Liver (tissue), 3 donors: ENCODE results near the gene VWF.

Experiments used
- ATF3 ChIP-seq: IDR thresholded peaks from 2 replicates; pipeline ENCODE4 v1.6.1; 2016; ENCODE audit warnings: antibody characterized with exemption
- CTCF ChIP-seq: fragments of 150-350 bp; IDR thresholded peaks from 2 replicates; pipeline ENCODE4 v1.5.1; 2017; ENCODE audit warnings: improper control_type of control experiment, low read depth, low read length; ENCODE audit not compliant: missing input control
- FOXA1 ChIP-seq: IDR thresholded peaks from 2 replicates; pipeline ENCODE4 v1.6.1; 2016; ENCODE audit warnings: antibody characterized with exemption
- GABPA ChIP-seq, 2 donors: IDR thresholded peaks in 1 of 2; conservative IDR thresholded peaks in 1 of 2; 2 replicates each; pipeline ENCODE4 v1.6.1; 2016; ENCODE audit warnings: antibody characterized with exemption in 2 of 2, mild to moderate bottlenecking in 1 of 2, moderate library complexity in 1 of 2
- HNF4G ChIP-seq: IDR thresholded peaks from 2 replicates; pipeline ENCODE4 v1.6.1; 2016; ENCODE audit warnings: antibody characterized with exemption
- JUND ChIP-seq, 2 donors: IDR thresholded peaks; 2 replicates each; pipeline ENCODE4 v1.6.1; 2016; ENCODE audit warnings: antibody characterized with exemption in 2 of 2
- MAX ChIP-seq: IDR thresholded peaks from 2 replicates; pipeline ENCODE4 v1.6.1; 2016; ENCODE audit warnings: antibody characterized with exemption
- RAD21 ChIP-seq, 2 donors: IDR thresholded peaks; 2 replicates each; pipeline ENCODE4 v1.6.1; 2016; ENCODE audit warnings: antibody characterized with exemption in 2 of 2, mild to moderate bottlenecking in 2 of 2
- REST ChIP-seq: IDR thresholded peaks from 2 replicates; pipeline ENCODE4 v1.6.1; 2016; ENCODE audit warnings: antibody characterized with exemption, mild to moderate bottlenecking
- SP1 ChIP-seq: IDR thresholded peaks from 2 replicates; pipeline ENCODE4 v1.6.1; 2018; ENCODE audit warnings: antibody characterized with exemption, mild to moderate bottlenecking
- TAF1 ChIP-seq: conservative IDR thresholded peaks from 2 replicates; pipeline ENCODE4 v1.6.1; 2016; ENCODE audit warnings: antibody characterized with exemption, mild to moderate bottlenecking
- YY1 ChIP-seq: IDR thresholded peaks from 2 replicates; pipeline ENCODE4 v1.6.1; 2016; ENCODE audit warnings: antibody characterized with exemption, mild to moderate bottlenecking
- donor health status: healthy.
- donor health status: healthy.

GRCh38 chr12:6062395-6062756 lies 62.1 kb downstream of the VWF start:
- TF ChIP-seq CTCF: no peak
- no peak for TF ChIP-seq RAD21 (IDR thresholded peaks at IDR 0.05)
- TF ChIP-seq YY1: no peak
- no peak for TF ChIP-seq HNF4G
- TF ChIP-seq REST: no peak
- TF ChIP-seq SP1: no peak
- TF ChIP-seq GABPA (IDR thresholded peaks at IDR 0.05 in 1 of 2, conservative IDR thresholded peaks at IDR 0.05 in 1 of 2): no peak
- no peak for TF ChIP-seq FOXA1
- TF ChIP-seq MAX: no peak
- no peak for TF ChIP-seq TAF1
- no peak for TF ChIP-seq JUND (IDR thresholded peaks at IDR 0.05)
- no peak for TF ChIP-seq ATF3
